K562 (cell line): Measurements from ENCODE around the gene LIPM. TPM values are rescaled to one million over a fixed set of nuclear protein-coding genes. Genes with fewer than 3 reads are reported as not detected.

Experiments used
- ATAC-seq: fragments of 200-7000 bp; cut with Tn5 transposase; 3 replicates; pipeline ENCODE4 v1.9.1; 2020; ENCODE audit warnings: moderate library complexity
- BruUV-seq: library from RNA; stranded (reverse); fragments of 400-500 nt; replicated peaks from 2 replicates; lab custom pipeline; 2021; lab: Mats Ljungman, UMichigan
- CTCF ChIA-PET: fragments of 300-600 bp; formaldehyde crosslinking; extraction: SDS; loops from one replicate; lab custom pipeline; 2021; ENCODE audit warnings: low intra/inter-chr PET ratio; lab: Yijun Ruan, JAX
- POLR2A ChIA-PET: fragments of 300-600, 350-650 bp; sonication (Branson Sonifier 250); formaldehyde crosslinking; extraction: SDS; loops from one replicate; lab custom pipeline; 2021; ENCODE audit warnings: antibody characterized with exemption, inconsistent platforms; lab: Yijun Ruan, JAX
- DNase-seq, 4 experiments: peaks; one replicate each; pipeline versions ENCODE4 v3.0.0 to v3.0.0-alpha.2; 2011 to 2018; ENCODE audit warnings: low spot score in 3 of 4, mixed read lengths in 3 of 4; ENCODE audit errors: extremely low read depth in 1 of 4
- FAIRE-seq: peaks from 2 replicates; lab custom pipeline; 2011; peaks lifted over from hg19 to GRCh38; lab: Jason Lieb, UNC
- H2AFZ ChIP-seq: 2 replicates; pipeline ENCODE4 v1.6.0; 2011; ENCODE audit warnings: low read depth, low read length, control low read depth, inconsistent platforms
- H3K27ac ChIP-seq: fragments of 200-600 bp; 3 replicates; pipeline ENCODE4 v1.8.0; 2011; ENCODE audit warnings: low read depth, mild to moderate bottlenecking, control low read depth, inconsistent platforms, low read length, moderate library complexity, mixed read lengths; ENCODE audit errors: extremely low read depth
- H3K27me3 ChIP-seq, 2 experiments: fragments of 300-600 bp in 1 of 2; 2 replicates in 1 of 2; 3 replicates in 1 of 2; pipeline versions ENCODE4 v1.6.0 to v1.8.0; 2011; ENCODE audit warnings: inconsistent platforms in 2 of 2, low read length in 2 of 2, mild to moderate bottlenecking in 1 of 2, mixed read lengths in 1 of 2, moderate library complexity in 1 of 2; ENCODE audit not compliant: control insufficient read depth in 2 of 2, insufficient read depth in 2 of 2
- H3K36me3 ChIP-seq: fragments of 300-600 bp; 3 replicates; pipeline ENCODE4 v1.8.0; 2011; ENCODE audit warnings: mild to moderate bottlenecking, low read length, inconsistent platforms; ENCODE audit not compliant: control insufficient read depth, insufficient read depth
- H3K4me1 ChIP-seq, 2 experiments: fragments of 200-600 bp in 1 of 2; replicated peaks in 1 of 2; 2 replicates in 1 of 2; 3 replicates in 1 of 2; pipeline versions ENCODE4 v1.5.1 to v1.8.0; 2011; ENCODE audit warnings: inconsistent platforms in 2 of 2, low read length in 2 of 2, mild to moderate bottlenecking in 1 of 2, mixed read lengths in 1 of 2, moderate library complexity in 1 of 2; ENCODE audit not compliant: control insufficient read depth in 2 of 2, insufficient read depth in 2 of 2
- H3K4me2 ChIP-seq: 2 replicates; pipeline ENCODE4 v1.6.1; 2011; ENCODE audit warnings: low read length, control low read depth, inconsistent platforms, mixed read lengths; ENCODE audit not compliant: insufficient read depth
- H3K4me3 ChIP-seq: fragments of 200-600 bp; sonication (generic), shearing (Covaris generic); 2 replicates; pipeline ENCODE4 v1.5.1; 2016; ENCODE audit warnings: control low read depth, inconsistent platforms
- H3K79me2 ChIP-seq: fragments of 200-600 bp; 3 replicates; pipeline ENCODE4 v1.8.0; 2011; ENCODE audit warnings: low read length, inconsistent platforms; ENCODE audit not compliant: control insufficient read depth, insufficient read depth
- H3K9ac ChIP-seq, 2 experiments: 2 replicates each; pipeline versions ENCODE4 v1.6.0 to v1.6.1; 2011; ENCODE audit warnings: low read depth in 2 of 2, low read length in 2 of 2, control low read depth in 1 of 2, inconsistent platforms in 1 of 2, mild to moderate bottlenecking in 1 of 2, mixed read lengths in 1 of 2; ENCODE audit not compliant: insufficient read depth in 1 of 2
- H3K9me1 ChIP-seq: one replicate; pipeline ENCODE4 v1.6.0; 2011; ENCODE audit warnings: inconsistent platforms, mild to moderate bottlenecking, low read length, moderate library complexity; ENCODE audit not compliant: control insufficient read depth, insufficient read depth
- H3K9me3 ChIP-seq: replicated peaks from 2 replicates; pipeline ENCODE4 v1.5.1; 2011; ENCODE audit warnings: low read depth, low read length, inconsistent platforms; ENCODE audit not compliant: control insufficient read depth, insufficient read depth
- H4K20me1 ChIP-seq: replicated peaks from 2 replicates; pipeline ENCODE4 v1.6.1; 2011; ENCODE audit warnings: low read length, inconsistent platforms, mixed read lengths; ENCODE audit not compliant: control insufficient read depth, insufficient read depth
- CBX2 ChIP-seq: fragments of 200-600 bp; sonication (generic); IDR thresholded peaks from one replicate; pipeline ENCODE4 v1.6.1; 2012; ENCODE audit warnings: mild to moderate bottlenecking, low read length, inconsistent platforms; ENCODE audit not compliant: insufficient read depth, poor library complexity, severe bottlenecking
- ELF4 ChIP-seq: fragments of 450-650 bp; formaldehyde crosslinking; IDR thresholded peaks from 2 replicates; pipeline ENCODE4 v1.4.0; 2022; ENCODE audit warnings: missing genetic modification characterization
- GATA2 ChIP-seq: sonication (generic); formaldehyde crosslinking; IDR thresholded peaks from 2 replicates; pipeline ENCODE4 v1.4.0; 2020; ENCODE audit warnings: mild to moderate bottlenecking, missing genetic modification reagents
- KAT7 ChIP-seq: sonication (generic); formaldehyde crosslinking; IDR thresholded peaks from 2 replicates; pipeline ENCODE4 v1.8.0; 2022; ENCODE audit warnings: missing genetic modification reagents, mild to moderate bottlenecking, borderline replicate concordance
- LCOR ChIP-seq: sonication (generic); formaldehyde crosslinking; IDR thresholded peaks from 2 replicates; pipeline ENCODE4 v1.8.0; 2022; ENCODE audit warnings: mild to moderate bottlenecking, missing genetic modification reagents
- NR3C1 ChIP-seq: sonication (generic); formaldehyde crosslinking; IDR thresholded peaks from 2 replicates; pipeline ENCODE4 v1.8.1; 2022; ENCODE audit warnings: missing genetic modification reagents
- RBM25 ChIP-seq: fragments of 200-400 bp; formaldehyde crosslinking; IDR thresholded peaks from 2 replicates; pipeline ENCODE4 v1.6.1; 2018; ENCODE audit warnings: low read length, low read depth, moderate library complexity; ENCODE audit not compliant: severe bottlenecking
- RUNX1 ChIP-seq: sonication (generic); IDR thresholded peaks from 2 replicates; pipeline ENCODE4 v1.6.1; 2016; ENCODE audit warnings: antibody characterized with exemption, low read depth
- STAG1 ChIP-seq: sonication (generic); formaldehyde crosslinking; IDR thresholded peaks from 2 replicates; pipeline ENCODE4 v1.5.0; 2020; ENCODE audit warnings: missing genetic modification reagents, borderline replicate concordance
- ZNF586 ChIP-seq: fragments of 450-650 bp; formaldehyde crosslinking; conservative IDR thresholded peaks from 2 replicates; pipeline ENCODE4 v1.4.0; 2020; ENCODE audit warnings: mild to moderate bottlenecking, moderate library complexity
- WGBS: fragments of 100-300 bp; shearing (Covaris generic); methylation state at CpG from one replicate; pipeline ENCODE4 v1.1.6; 2016; ENCODE audit warnings: low coverage, mixed read lengths; ENCODE audit not compliant: insufficient coverage; ENCODE audit errors: missing lambda C conversion rate; 5-methylcytosine and 5-hydroxymethylcytosine counted together
- in situ Hi-C: fragments of 300-500 bp; cut with MboI; formaldehyde crosslinking; loops from 4 replicates; pipeline ENCODE4 v1.15.0; 2018; ENCODE audit warnings: inconsistent platforms, mixed read lengths
- intact Hi-C: fragments of 100-400 bp; cut with micrococcal nuclease; formaldehyde crosslinking; loops from 2 replicates; pipeline ENCODE4 v1.14.2; 2022
- polyA plus RNA-seq, 8 experiments: library from polyadenylated mRNA; depleted of rRNA in 4 of 8; stranded (reverse) in 5 of 8; unstranded in 3 of 8; fragments of >200 nt; fragmentation: Nextera tagmentation in 2 of 8; fragmentation: Illumina TruSeq in 1 of 8; extraction: Ambion mirVana in 2 of 8; extraction: Trizol in 1 of 8; gene quantifications; 2 replicates each; pipeline versions ENCODE4 v1.2.1 to v1.2.3, GENCODE V29; 2011 to 2014; ENCODE audit warnings: inconsistent platforms in 1 of 8, missing spikeins in 1 of 8
- total RNA-seq, 7 experiments: library from RNA; depleted of rRNA in 6 of 7; stranded (reverse); fragments of >200 nt in 6 of 7; fragmentation: Illumina TruSeq in 2 of 7; extraction: Trizol in 2 of 7; gene quantifications; 2 replicates each; pipeline versions ENCODE4 v1.2.1 to v1.2.3, GENCODE V29; 2011 to 2021; ENCODE audit warnings: low replicate concordance in 1 of 7
- TF ChIP-seq, protein P1 (sequence below): fragments of 250-450 bp; sonication (Bioruptor Pico); IDR thresholded peaks from 2 replicates; pipeline ENCODE4 v1.9.0; 2021; ENCODE audit warnings: mild to moderate bottlenecking, inconsistent platforms
- TF ChIP-seq, protein P2 (sequence below): sonication (generic); formaldehyde crosslinking; IDR thresholded peaks from 2 replicates; pipeline ENCODE4 v1.8.0; 2023; ENCODE audit warnings: mild to moderate bottlenecking, missing genetic modification reagents

The LIPM gene
- total and polyA plus RNA-seq, 9 of the 15 experiments (the other 6 are each of a cell fraction or from before 2014, with no cell fraction given) = not detected

- TF ChIP-seq KAT7 (CRISPR knock-in tag) = no peak
- no peak for TF ChIP-seq RUNX1
- TF ChIP-seq ZNF586 (CRISPR knock-in tag) = no peak
- TF ChIP-seq ELF4 (CRISPR knock-in tag) = no peak
- TF ChIP-seq NR3C1 (CRISPR knock-in tag) = no peak
- TF ChIP-seq STAG1 = no peak
- no peaks in the 10 kb centered on the region for H3K9me3 ChIP-seq
- no peak overlapping the region for H3K4me2 ChIP-seq
- no TSS peak for BruUV-seq
- H3K4me1 ChIP-seq = no peaks in the 10 kb centered on the region
- H3K4me3 ChIP-seq = no peak overlapping the region
- no peak for DNase-seq
- WGBS = 0% methylated on average over 2 of the region's 2 CpGs
- intact Hi-C loops = no loop called here
- in situ Hi-C loops = no loop called here
- no peak overlapping the region for H2AFZ ChIP-seq
- H4K20me1 ChIP-seq = no peaks in the 10 kb centered on the region
- H3K27me3 ChIP-seq = no peaks in the 10 kb centered on the region
- H3K79me2 ChIP-seq = no peaks in the 10 kb centered on the region
- no peaks in the 10 kb centered on the region for H3K36me3 ChIP-seq
- H3K9me1 ChIP-seq = no peaks in the 10 kb centered on the region
- no peak for ATAC-seq
- H3K27ac ChIP-seq = no peak overlapping the region
- no peak for FAIRE-seq
- no peak overlapping the region for H3K9ac ChIP-seq
- ChIA-PET CTCF (no interaction called here), POLR2A (interaction anchor here (0.7 kb wide), 1 partner anchor 13 kb away, joined by 3 read pairs; no protein-coding TSS in a partner anchor)
These were observed 8.7 kb upstream of the LIPM start for GRCh38 chr10:88793712-88794299.

GRCh38 chr10:88794731-88795130, 7.8 kb upstream of the LIPM start:
- Histone ChIP-seq H3K4me1 (no peaks in the 10 kb centered on the region), H3K79me2 (no peaks in the 10 kb centered on the region), H3K9me3 (no peaks in the 10 kb centered on the region), H3K27me3 (no peaks in the 10 kb centered on the region), H3K4me2 (no peak overlapping the region), H2AFZ (no peak overlapping the region), H3K9ac (no peak overlapping the region), H3K36me3 (no peaks in the 10 kb centered on the region), H4K20me1 (no peaks in the 10 kb centered on the region), H3K27ac (no peak overlapping the region), H3K4me3 (no peak overlapping the region), H3K9me1 (no peaks in the 10 kb centered on the region)
- ATAC-seq = no peak
- no peak for DNase-seq
- intact Hi-C loops = no loop called here
- ChIA-PET CTCF (no interaction called here), POLR2A (no interaction called here)
- in situ Hi-C loops = no loop called here
- BruUV-seq = no TSS peak
- no peak for FAIRE-seq
- WGBS = 0% methylated on average over 1 of the region's 1 CpG
- TF ChIP-seq, protein P1, sequence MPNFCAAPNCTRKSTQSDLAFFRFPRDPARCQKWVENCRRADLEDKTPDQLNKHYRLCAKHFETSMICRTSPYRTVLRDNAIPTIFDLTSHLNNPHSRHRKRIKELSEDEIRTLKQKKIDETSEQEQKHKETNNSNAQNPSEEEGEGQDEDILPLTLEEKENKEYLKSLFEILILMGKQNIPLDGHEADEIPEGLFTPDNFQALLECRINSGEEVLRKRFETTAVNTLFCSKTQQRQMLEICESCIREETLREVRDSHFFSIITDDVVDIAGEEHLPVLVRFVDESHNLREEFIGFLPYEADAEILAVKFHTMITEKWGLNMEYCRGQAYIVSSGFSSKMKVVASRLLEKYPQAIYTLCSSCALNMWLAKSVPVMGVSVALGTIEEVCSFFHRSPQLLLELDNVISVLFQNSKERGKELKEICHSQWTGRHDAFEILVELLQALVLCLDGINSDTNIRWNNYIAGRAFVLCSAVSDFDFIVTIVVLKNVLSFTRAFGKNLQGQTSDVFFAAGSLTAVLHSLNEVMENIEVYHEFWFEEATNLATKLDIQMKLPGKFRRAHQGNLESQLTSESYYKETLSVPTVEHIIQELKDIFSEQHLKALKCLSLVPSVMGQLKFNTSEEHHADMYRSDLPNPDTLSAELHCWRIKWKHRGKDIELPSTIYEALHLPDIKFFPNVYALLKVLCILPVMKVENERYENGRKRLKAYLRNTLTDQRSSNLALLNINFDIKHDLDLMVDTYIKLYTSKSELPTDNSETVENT = no peak
- TF ChIP-seq RBM25 (no peak), GATA2 (CRISPR knock-in tag) (no peak), CBX2 (no peak), LCOR (CRISPR knock-in tag) (no peak)
- TF ChIP-seq, protein P2, sequence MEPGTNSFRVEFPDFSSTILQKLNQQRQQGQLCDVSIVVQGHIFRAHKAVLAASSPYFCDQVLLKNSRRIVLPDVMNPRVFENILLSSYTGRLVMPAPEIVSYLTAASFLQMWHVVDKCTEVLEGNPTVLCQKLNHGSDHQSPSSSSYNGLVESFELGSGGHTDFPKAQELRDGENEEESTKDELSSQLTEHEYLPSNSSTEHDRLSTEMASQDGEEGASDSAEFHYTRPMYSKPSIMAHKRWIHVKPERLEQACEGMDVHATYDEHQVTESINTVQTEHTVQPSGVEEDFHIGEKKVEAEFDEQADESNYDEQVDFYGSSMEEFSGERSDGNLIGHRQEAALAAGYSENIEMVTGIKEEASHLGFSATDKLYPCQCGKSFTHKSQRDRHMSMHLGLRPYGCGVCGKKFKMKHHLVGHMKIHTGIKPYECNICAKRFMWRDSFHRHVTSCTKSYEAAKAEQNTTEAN = no peak
